ENCODE measurements around the gene EML4. TPM values are rescaled to one million over a fixed set of nuclear protein-coding genes. Genes with fewer than 3 reads are reported as not detected.
"Not testable (repeated sequence)": the region's sequence is repeated elsewhere in the genome, so short reads cannot be mapped to it uniquely, and the experiment has no call there.

The EML4 gene
- total RNA-seq, 1 donor from 2014 or later: 72.2 TPM

DNA sequence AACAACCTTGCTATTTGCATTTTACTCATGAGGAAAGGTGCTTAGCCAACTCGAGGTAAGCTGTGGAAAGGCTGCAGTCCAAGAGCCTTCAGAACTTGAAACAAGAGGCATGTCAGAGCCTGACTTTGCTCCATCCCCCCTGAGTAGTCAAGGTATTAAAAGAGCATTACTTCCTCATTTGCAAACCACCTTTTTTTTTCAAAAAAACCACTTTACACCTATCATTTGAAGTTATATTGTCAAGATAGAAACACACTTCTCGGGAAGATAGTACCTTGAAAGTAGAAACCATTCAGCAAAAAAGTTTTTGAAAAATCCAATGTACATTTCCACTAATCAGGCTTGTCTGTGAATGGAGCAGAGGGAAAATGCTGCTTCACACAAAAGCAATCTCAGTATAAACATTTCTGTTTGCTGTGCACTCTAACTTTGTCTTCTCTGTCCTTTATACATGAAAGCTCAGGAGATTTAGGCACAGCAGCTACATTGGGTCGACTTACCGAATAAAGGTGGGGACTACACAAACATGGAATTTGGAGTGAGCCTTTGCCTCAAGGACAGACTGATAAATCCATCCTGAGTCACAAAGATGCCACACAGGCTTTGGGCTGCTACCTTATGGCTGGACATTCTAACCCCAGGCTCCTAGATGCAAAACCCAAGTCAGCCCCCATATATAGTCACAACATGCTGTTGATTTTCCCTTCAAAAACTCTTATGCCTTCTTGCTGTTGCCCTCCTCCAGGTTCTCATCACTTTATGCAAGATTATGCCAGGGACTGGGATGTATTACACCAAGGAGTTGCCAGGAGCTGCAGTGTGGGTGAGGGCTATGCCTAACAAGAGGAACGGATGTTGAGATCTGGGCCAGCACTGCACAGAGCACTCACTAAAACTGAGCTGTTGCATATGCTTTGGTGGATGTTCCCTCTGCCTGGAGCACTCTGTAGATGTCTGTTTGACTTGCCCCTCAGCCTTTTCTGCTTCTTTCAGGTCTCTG is 41.4 kb upstream of the EML4 start:
- TF ChIP-seq, protein P1, sequence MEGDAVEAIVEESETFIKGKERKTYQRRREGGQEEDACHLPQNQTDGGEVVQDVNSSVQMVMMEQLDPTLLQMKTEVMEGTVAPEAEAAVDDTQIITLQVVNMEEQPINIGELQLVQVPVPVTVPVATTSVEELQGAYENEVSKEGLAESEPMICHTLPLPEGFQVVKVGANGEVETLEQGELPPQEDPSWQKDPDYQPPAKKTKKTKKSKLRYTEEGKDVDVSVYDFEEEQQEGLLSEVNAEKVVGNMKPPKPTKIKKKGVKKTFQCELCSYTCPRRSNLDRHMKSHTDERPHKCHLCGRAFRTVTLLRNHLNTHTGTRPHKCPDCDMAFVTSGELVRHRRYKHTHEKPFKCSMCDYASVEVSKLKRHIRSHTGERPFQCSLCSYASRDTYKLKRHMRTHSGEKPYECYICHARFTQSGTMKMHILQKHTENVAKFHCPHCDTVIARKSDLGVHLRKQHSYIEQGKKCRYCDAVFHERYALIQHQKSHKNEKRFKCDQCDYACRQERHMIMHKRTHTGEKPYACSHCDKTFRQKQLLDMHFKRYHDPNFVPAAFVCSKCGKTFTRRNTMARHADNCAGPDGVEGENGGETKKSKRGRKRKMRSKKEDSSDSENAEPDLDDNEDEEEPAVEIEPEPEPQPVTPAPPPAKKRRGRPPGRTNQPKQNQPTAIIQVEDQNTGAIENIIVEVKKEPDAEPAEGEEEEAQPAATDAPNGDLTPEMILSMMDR (conservative IDR thresholded peaks at IDR 0.05): no peak
- H3K36me3 Mint-ChIP-seq (ENCODE audit: low read depth): no peaks in the 10 kb centered on the region
- H3K4me3 Mint-ChIP-seq: no peak overlapping the region
- H3K4me1 Mint-ChIP-seq: peaks cover 16% of the 10 kb centered on the region
- no peak overlapping the region for H3K27ac Mint-ChIP-seq (ENCODE audit: unreplicated experiment)
- peaks cover 2% of the 10 kb centered on the region for H3K27me3 Mint-ChIP-seq (ENCODE audit: low read depth)
- DNase-seq (ENCODE audit: low read depth, low spot score): no peak
- H3K9me3 Mint-ChIP-seq: no peaks in the 10 kb centered on the region

DNA sequence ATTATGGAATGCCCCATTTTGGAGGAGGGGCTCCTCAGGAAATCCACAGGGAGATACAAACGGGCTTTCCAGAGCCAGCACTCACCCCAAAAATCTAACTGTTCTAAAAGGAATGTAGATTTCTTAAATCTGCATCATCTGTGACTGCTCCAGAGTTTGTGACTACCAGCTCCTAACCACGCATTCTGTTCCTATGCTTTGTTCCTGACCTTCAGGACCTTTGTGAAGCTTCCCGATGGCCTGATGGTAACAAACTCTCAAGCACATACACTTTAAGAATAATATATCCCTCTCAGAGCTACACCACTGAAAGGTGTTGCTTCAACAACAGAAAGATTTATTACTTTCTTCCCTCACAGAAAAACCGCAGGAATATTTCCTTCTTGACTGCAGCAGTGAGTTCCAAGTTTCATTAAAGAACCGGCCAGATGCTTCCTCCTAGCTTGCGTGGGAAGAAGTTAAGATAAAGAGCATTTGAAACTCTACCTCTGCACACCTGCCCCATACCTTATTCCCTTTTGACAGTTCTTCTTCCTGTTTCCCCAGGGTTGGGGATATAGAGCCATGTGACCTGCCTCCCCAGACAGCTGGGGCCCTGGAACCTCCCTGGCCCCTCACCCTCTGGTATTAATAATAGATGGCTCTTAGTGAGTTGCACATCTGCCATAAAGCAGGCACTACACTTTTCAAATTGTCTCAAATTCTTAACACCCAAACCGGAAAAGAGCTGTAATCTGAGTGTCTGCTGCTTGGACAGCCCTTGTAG is 40.2 kb upstream of the EML4 start:
- Mint-ChIP-seq H3K27ac (ENCODE audit: unreplicated experiment) (no peak overlapping the region), H3K9me3 (no peaks in the 10 kb centered on the region), H3K27me3 (ENCODE audit: low read depth) (peaks cover 6% of the 10 kb centered on the region), H3K4me1 (peaks cover 28% of the 10 kb centered on the region), H3K36me3 (ENCODE audit: low read depth) (no peaks in the 10 kb centered on the region), H3K4me3 (no peak overlapping the region)
- no peak for DNase-seq (ENCODE audit: low read depth, low spot score)
- TF ChIP-seq, protein P1 (conservative IDR thresholded peaks at IDR 0.05): no peak

DNA sequence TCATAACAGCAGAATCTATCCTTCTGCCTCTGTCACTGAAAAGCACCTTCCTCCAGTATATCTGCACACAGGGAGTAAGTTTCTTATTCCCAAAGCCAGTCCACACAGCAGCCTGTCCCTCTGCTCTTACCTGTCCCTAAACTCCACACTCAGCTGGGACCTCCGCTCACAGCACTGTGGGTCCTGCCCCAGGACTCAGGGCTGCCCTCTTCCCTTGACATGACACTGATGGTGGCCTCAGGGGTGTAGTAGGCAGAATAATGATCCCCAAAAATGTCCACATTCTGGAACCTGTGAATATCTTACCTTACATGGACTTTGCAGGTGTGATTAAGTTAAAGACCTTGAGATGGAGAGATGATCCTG is 39.7 kb upstream of the EML4 start:
- peaks cover 6% of the 10 kb centered on the region for H3K27me3 Mint-ChIP-seq (ENCODE audit: low read depth)
- H3K4me1 Mint-ChIP-seq: peaks cover 28% of the 10 kb centered on the region
- H3K36me3 Mint-ChIP-seq (ENCODE audit: low read depth): no peaks in the 10 kb centered on the region
- no peak for DNase-seq (ENCODE audit: low read depth, low spot score)
- TF ChIP-seq, protein P1 (conservative IDR thresholded peaks at IDR 0.05): no peak
- no peak overlapping the region for H3K4me3 Mint-ChIP-seq
- H3K27ac Mint-ChIP-seq (ENCODE audit: unreplicated experiment): no peak overlapping the region
- no peaks in the 10 kb centered on the region for H3K9me3 Mint-ChIP-seq

DNA sequence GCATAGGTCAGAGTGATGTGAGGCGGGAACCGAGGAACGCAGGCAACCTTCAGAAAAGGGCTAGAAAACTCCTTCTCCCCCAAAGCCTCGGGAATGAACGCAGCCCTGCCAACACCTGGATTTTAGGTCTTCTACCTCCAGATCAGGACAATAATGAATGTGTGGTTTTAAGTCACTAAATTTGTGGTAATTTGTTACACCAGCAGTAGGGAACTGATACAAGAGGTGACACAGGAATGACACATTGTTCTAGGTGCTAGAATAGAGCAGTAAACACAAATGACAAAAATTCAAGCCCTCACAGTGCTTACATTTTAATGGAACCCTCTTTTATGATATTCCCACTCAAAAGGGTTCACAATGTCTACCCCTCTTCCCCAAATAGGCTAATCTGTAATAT is 39.2 kb upstream of the EML4 start:
- DNase-seq (ENCODE audit: low read depth, low spot score): no peak
- Mint-ChIP-seq H3K4me1 (peaks cover 28% of the 10 kb centered on the region), H3K36me3 (ENCODE audit: low read depth) (no peaks in the 10 kb centered on the region), H3K9me3 (no peaks in the 10 kb centered on the region), H3K27me3 (ENCODE audit: low read depth) (peaks cover 6% of the 10 kb centered on the region), H3K4me3 (no peak overlapping the region), H3K27ac (ENCODE audit: unreplicated experiment) (no peak overlapping the region)
- TF ChIP-seq, protein P1 (conservative IDR thresholded peaks at IDR 0.05): no peak

DNA sequence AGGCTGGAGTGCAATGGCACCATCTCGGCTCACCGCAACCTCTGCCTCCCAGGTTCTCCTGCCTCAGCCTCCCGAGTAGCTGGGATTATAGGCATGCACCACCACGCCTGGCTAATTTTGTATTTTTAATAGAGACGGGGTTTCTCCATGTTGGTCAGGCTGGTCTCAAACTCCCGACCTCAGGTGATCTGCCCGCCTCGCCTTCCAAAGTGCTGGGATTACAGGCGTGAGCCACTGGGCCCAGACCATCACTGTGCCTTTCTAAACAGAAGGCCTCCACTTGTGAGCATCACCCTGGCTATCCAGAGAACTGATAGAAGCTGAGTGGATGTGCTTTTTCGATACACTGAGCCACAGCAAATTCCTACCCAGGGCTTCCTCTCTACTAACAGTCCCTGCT is 38.3 kb upstream of the EML4 start:
- H3K4me1 Mint-ChIP-seq: peaks cover 28% of the 10 kb centered on the region
- not testable (repeated sequence) for H3K36me3 Mint-ChIP-seq (ENCODE audit: low read depth); DNase-seq (ENCODE audit: low read depth, low spot score); H3K27me3 Mint-ChIP-seq (ENCODE audit: low read depth); H3K4me3 Mint-ChIP-seq; H3K9me3 Mint-ChIP-seq; H3K27ac Mint-ChIP-seq (ENCODE audit: unreplicated experiment)
